ENCODE data around the gene FAM222A.

DNA sequence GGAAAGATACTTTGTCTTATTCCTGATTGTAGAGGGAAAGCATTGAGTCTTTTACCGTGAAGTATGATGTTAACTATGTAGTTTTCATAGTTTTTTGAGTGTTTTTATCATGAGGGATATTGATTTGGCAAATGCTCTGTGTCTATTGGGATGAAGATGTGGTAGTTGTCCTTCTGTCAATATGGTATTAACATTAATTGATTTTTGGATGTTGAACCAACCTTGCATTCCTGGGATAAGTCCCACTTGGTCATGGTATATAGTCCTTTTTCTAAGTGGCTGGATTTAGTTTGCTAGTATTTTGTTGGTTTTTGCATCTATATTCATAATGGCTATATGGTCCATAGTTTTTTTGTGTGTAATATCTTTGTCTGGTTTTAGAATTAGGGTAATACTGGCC is 42.8 kb downstream of the FAM222A start:
- no peak for TF ChIP-seq POLR2AphosphoS5 (IDR thresholded peaks at IDR 0.05)
- TF ChIP-seq, protein P1, sequence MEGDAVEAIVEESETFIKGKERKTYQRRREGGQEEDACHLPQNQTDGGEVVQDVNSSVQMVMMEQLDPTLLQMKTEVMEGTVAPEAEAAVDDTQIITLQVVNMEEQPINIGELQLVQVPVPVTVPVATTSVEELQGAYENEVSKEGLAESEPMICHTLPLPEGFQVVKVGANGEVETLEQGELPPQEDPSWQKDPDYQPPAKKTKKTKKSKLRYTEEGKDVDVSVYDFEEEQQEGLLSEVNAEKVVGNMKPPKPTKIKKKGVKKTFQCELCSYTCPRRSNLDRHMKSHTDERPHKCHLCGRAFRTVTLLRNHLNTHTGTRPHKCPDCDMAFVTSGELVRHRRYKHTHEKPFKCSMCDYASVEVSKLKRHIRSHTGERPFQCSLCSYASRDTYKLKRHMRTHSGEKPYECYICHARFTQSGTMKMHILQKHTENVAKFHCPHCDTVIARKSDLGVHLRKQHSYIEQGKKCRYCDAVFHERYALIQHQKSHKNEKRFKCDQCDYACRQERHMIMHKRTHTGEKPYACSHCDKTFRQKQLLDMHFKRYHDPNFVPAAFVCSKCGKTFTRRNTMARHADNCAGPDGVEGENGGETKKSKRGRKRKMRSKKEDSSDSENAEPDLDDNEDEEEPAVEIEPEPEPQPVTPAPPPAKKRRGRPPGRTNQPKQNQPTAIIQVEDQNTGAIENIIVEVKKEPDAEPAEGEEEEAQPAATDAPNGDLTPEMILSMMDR (IDR thresholded peaks at IDR 0.05): no peak
- no peak for TF ChIP-seq POLR2A (IDR thresholded peaks at IDR 0.05)
- TF ChIP-seq EP300 (IDR thresholded peaks at IDR 0.05): no peak
